Ishikawa (cell line): ENCODE data around the gene OR2V1.

Experiments used
- CEBPB ChIP-seq: IDR thresholded peaks from 2 replicates; pipeline ENCODE4 v1.6.1; 2012
- CREB1 ChIP-seq: IDR thresholded peaks from 2 replicates; pipeline ENCODE4 v1.6.1; 2012; ENCODE audit warnings: low read depth
- EGR1 ChIP-seq: IDR thresholded peaks from 2 replicates; pipeline ENCODE4 v1.6.1; 2012
- EP300 ChIP-seq: IDR thresholded peaks from 2 replicates; pipeline ENCODE4 v1.6.1; 2012; ENCODE audit warnings: borderline replicate concordance
- FOXM1 ChIP-seq: IDR thresholded peaks from 2 replicates; pipeline ENCODE4 v1.6.1; 2012; ENCODE audit warnings: low read depth, borderline replicate concordance
- MAX ChIP-seq: IDR thresholded peaks from 2 replicates; pipeline ENCODE4 v1.6.1; 2012
- NFIC ChIP-seq: IDR thresholded peaks from 2 replicates; pipeline ENCODE4 v1.6.1; 2012
- RAD21 ChIP-seq: IDR thresholded peaks from 2 replicates; pipeline ENCODE4 v1.6.1; 2012; ENCODE audit warnings: low read depth
- REST ChIP-seq: IDR thresholded peaks from 2 replicates; pipeline ENCODE4 v1.6.1; 2012; ENCODE audit warnings: low read depth, mild to moderate bottlenecking
- TAF1 ChIP-seq: IDR thresholded peaks from 2 replicates; pipeline ENCODE4 v1.6.1; 2012; ENCODE audit warnings: low read depth, mild to moderate bottlenecking
- TCF12 ChIP-seq: IDR thresholded peaks from 2 replicates; pipeline ENCODE4 v1.6.1; 2012; ENCODE audit warnings: low read depth
- TEAD4 ChIP-seq: IDR thresholded peaks from 2 replicates; pipeline ENCODE4 v1.6.1; 2012
- USF1 ChIP-seq: IDR thresholded peaks from 2 replicates; pipeline ENCODE4 v1.6.1; 2012
- YY1 ChIP-seq: IDR thresholded peaks from 2 replicates; pipeline ENCODE4 v1.6.1; 2012; ENCODE audit warnings: low read depth
- ZBTB7A ChIP-seq: IDR thresholded peaks from 2 replicates; pipeline ENCODE4 v1.6.1; 2012; ENCODE audit warnings: low read depth

OR2V1 gene

DNA sequence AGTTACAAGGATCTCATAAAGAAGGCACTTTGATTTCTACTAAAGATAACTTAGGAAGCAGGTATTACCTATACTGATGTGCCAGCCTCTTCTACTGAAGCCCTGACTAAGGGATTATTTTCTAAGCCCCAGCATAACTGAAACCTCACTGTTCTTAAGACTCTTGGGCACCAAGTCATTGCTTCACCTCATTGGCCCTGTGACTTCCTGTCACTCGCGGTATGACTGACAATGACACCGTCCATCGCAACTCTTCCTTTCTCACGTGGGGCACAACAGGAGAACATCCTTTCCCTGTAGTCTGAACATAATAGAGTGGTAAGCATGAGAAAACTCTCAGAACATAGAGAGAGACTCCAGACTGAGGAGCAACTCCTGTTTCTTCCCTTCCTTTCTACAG, 22.8 kb upstream of the OR2V1 start:
- TF ChIP-seq REST (no peak), TAF1 (no peak), EGR1 (no peak), MAX (no peak), NFIC (no peak), USF1 (no peak)

DNA sequence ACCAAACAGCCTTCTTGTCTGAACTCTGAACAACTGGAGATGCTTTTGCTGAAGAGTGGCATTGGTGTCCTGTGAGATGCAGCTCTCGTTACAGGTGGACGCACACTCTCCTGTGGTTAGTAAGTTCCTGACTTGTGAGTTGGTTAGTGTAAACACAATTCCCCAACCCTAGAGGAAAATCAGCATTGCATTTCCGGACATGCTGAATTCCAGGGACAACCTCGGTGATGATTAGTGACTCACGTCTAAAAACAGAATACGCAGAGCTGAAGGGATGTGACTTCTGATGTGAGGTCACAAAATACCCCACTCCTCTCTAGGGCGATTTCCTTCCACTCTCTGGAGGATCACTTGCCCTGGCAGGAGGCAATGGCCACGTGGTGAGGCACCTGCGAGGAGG, 21.4 kb upstream of the OR2V1 start:
- no peak for TF ChIP-seq ZBTB7A
- no peak for TF ChIP-seq CREB1
- no peak for TF ChIP-seq USF1
- no peak for TF ChIP-seq RAD21
- no peak for TF ChIP-seq TAF1
- no peak for TF ChIP-seq TEAD4
- no peak for TF ChIP-seq YY1
- TF ChIP-seq NFIC = no peak
- TF ChIP-seq CEBPB = no peak
- no peak for TF ChIP-seq MAX
- TF ChIP-seq REST = no peak
- no peak for TF ChIP-seq TCF12
- TF ChIP-seq EGR1 = no peak
- TF ChIP-seq EP300 = no peak
- no peak for TF ChIP-seq FOXM1

GRCh38 chr5:181151146-181151545, 20.2 kb upstream of the OR2V1 start:
- peak; percentile 25; the same call in 1 of the 2 replicates for TF ChIP-seq RAD21
- TF ChIP-seq TEAD4 = no peak
- TF ChIP-seq MAX = no peak
- no peak for TF ChIP-seq REST

- TF ChIP-seq TAF1 (no peak), EGR1 (no peak), REST (no peak), TCF12 (no peak)
These were observed 19.1 kb upstream of the OR2V1 start for GRCh38 chr5:181149806-181150733.
